ENCODE results near the gene HOXB4. TPM values are rescaled to one million over a fixed set of nuclear protein-coding genes. Genes with fewer than 3 reads are reported as not detected.

The HOXB4 gene
- total and polyA plus RNA-seq, 2 donors from 2014 or later, result 4.4 to 22.6 TPM

DNA sequence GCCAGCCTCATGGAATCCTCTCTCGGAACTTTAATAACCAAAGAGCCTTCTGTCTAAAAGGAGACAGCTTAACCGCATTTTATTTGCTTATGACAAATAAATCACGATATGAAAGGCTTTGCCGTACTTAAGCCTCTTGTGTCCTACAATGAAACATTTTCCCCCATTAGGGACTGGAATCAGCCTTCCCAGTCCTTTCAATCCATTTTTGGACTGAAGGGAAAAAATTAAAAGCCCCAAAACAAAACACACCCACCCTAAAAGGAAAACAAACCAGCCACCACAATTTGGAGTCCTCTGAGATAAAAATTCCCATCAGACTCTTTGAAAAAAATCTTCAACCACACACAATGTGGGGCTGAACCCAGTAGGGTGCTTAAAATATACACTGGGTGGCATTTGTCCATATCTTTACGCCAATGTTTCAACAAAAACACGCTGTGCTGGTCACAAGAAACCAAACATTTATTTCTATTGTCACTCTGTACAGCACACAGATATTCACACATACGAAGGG, 3.0 kb downstream of the HOXB4 start:
- H3K9me3 ChIP-seq (ENCODE audit: control insufficient read depth in 2 of 3, insufficient read depth in 1 of 3, low read length in 3 of 3), result no peaks in the 10 kb centered on the region
- peak overlapping the region; percentile 26 to 51 for H3K27ac ChIP-seq (ENCODE audit: low read depth in 2 of 2, low read length in 2 of 2)
- no peak for TF ChIP-seq CTCF (IDR thresholded peaks at IDR 0.05; ENCODE audit: borderline replicate concordance, extremely low read depth, insufficient read depth)
- intact Hi-C loops (cut with DNase I), result loop anchor here (5.0 kb wide), 1 partner anchor 33 kb away; no protein-coding TSS in a partner anchor
- DNase-seq, result no peak
- peak overlapping the region in 1 of 3 donors; percentile 45 for H3K4me3 ChIP-seq (ENCODE audit: low read length in 3 of 3)
- FAIRE-seq, result no peak
- peaks cover 7 to 26% (median 11%) of the 10 kb centered on the region in 3 donors for H3K4me1 ChIP-seq (ENCODE audit: control insufficient read depth in 2 of 3, insufficient read depth in 2 of 3, low read depth in 1 of 3, low read length in 3 of 3)
- H3K27me3 ChIP-seq (ENCODE audit: control insufficient read depth, insufficient read depth, low read length), result no peaks in the 10 kb centered on the region
- no peaks in the 10 kb centered on the region for H3K36me3 ChIP-seq (ENCODE audit: control insufficient read depth in 2 of 3, insufficient read depth in 3 of 3, low read length in 3 of 3)
- H3K9ac ChIP-seq (ENCODE audit: low read length in 3 of 3), result peak overlapping the region in 2 of 3 donors; percentile 37 to 82

GRCh38 chr17:48574505-48575065, 3.6 kb downstream of the HOXB4 start:
- H3K27ac ChIP-seq (ENCODE audit: low read depth in 2 of 2, low read length in 2 of 2), result peak overlapping the region; percentile 26 to 86
- no peaks in the 10 kb centered on the region for H3K27me3 ChIP-seq (ENCODE audit: control insufficient read depth, insufficient read depth, low read length)

GRCh38 chr17:48571826-48572417, 6.2 kb downstream of the HOXB4 start:
- intact Hi-C loops (cut with DNase I), result no loop called here
- Histone ChIP-seq H3K9me3 (ENCODE audit: control insufficient read depth in 2 of 3, insufficient read depth in 1 of 3, low read length in 3 of 3) (no peaks in the 10 kb centered on the region), H3K9ac (ENCODE audit: low read length in 3 of 3) (peak overlapping the region; percentile 23 to 82 (median 68)), H3K4me1 (ENCODE audit: control insufficient read depth in 2 of 3, insufficient read depth in 2 of 3, low read depth in 1 of 3, low read length in 3 of 3) (peaks cover 14 to 29% (median 28%) of the 10 kb centered on the region in 3 donors), H3K27me3 (ENCODE audit: control insufficient read depth, insufficient read depth, low read length) (no peaks in the 10 kb centered on the region), H3K36me3 (ENCODE audit: control insufficient read depth in 2 of 3, insufficient read depth in 3 of 3, low read length in 3 of 3) (no peaks in the 10 kb centered on the region), H3K4me3 (ENCODE audit: low read length in 3 of 3) (peak overlapping the region in 2 of 3 donors; percentile 32 to 51), H3K27ac (ENCODE audit: low read depth in 2 of 2, low read length in 2 of 2) (peak overlapping the region; percentile 81 to 86)
- FAIRE-seq, result no peak
- DNase-seq, result no peak
- TF ChIP-seq CTCF (IDR thresholded peaks at IDR 0.05; ENCODE audit: borderline replicate concordance, extremely low read depth, insufficient read depth), result no peak

More at GRCh38 chr17:48574505-48575065, 3.6 kb downstream of the HOXB4 start:
- peak overlapping the region in 2 of 3 donors; percentile 37 to 82 for H3K9ac ChIP-seq (ENCODE audit: low read length in 3 of 3)
- H3K4me3 ChIP-seq (ENCODE audit: low read length in 3 of 3), result peak overlapping the region in 1 of 3 donors; percentile 45
- intact Hi-C loops (cut with DNase I), result loop anchor here (5.0 kb wide), 1 partner anchor 32 kb away; no protein-coding TSS in a partner anchor
- no peaks in the 10 kb centered on the region for H3K9me3 ChIP-seq (ENCODE audit: control insufficient read depth in 2 of 3, insufficient read depth in 1 of 3, low read length in 3 of 3)
- H3K4me1 ChIP-seq (ENCODE audit: control insufficient read depth in 2 of 3, insufficient read depth in 2 of 3, low read depth in 1 of 3, low read length in 3 of 3), result peaks cover 11 to 28% (median 12%) of the 10 kb centered on the region in 3 donors
- TF ChIP-seq CTCF (IDR thresholded peaks at IDR 0.05; ENCODE audit: borderline replicate concordance, extremely low read depth, insufficient read depth), result no peak
- DNase-seq (no peak), FAIRE-seq (no peak)
- H3K36me3 ChIP-seq (ENCODE audit: control insufficient read depth in 2 of 3, insufficient read depth in 3 of 3, low read length in 3 of 3), result no peaks in the 10 kb centered on the region
